WTC11 (cell line): Measurements from ENCODE around the gene RCAN2. TPM values are rescaled to one million over a fixed set of nuclear protein-coding genes. Genes with fewer than 3 reads are reported as not detected.

ENCODE experiments used
- ATAC-seq: fragments of 200-7000 bp; cut with Tn5 transposase; 2 replicates; pipeline ENCODE4 v1.10.0; 2021; ENCODE audit warnings: mild to moderate bottlenecking, moderate library complexity
- CTCF ChIA-PET: fragments of 300-600 bp; sonication (Branson Sonifier 250); formaldehyde crosslinking; loops from one replicate; lab custom pipeline; 2021; ENCODE audit warnings: antibody characterized with exemption; lab: Charles Lee
- POLR2A ChIA-PET: fragments of 350-600 bp; sonication (Branson Sonifier 250); formaldehyde crosslinking; loops from one replicate; lab custom pipeline; 2021; ENCODE audit warnings: antibody characterized with exemption; lab: Charles Lee
- DNase-seq: peaks from one replicate; pipeline ENCODE4 v3.0.0; 2021; ENCODE audit warnings: low spot score
- H3K27ac Mint-ChIP-seq: 2 replicates; pipeline ENCODE4 v1.8.0; 2021; ENCODE audit warnings: mixed read lengths
- H3K27me3 Mint-ChIP-seq: 2 replicates; pipeline ENCODE4 v1.8.0; 2021; ENCODE audit warnings: low read depth, mild to moderate bottlenecking, moderate library complexity, mixed read lengths
- H3K36me3 Mint-ChIP-seq: 2 replicates; pipeline ENCODE4 v1.8.0; 2021; ENCODE audit warnings: mixed read lengths
- H3K4me1 Mint-ChIP-seq: 2 replicates; pipeline ENCODE4 v1.8.0; 2022; ENCODE audit warnings: mixed read lengths
- H3K4me3 Mint-ChIP-seq: 2 replicates; pipeline ENCODE4 v1.8.0; 2021; ENCODE audit warnings: mild to moderate bottlenecking, moderate library complexity, mixed read lengths
- H3K9me3 Mint-ChIP-seq: 2 replicates; pipeline ENCODE4 v1.8.0; 2021; ENCODE audit warnings: mixed read lengths
- E2F1 ChIP-seq: sonication (generic); formaldehyde crosslinking; IDR thresholded peaks from 2 replicates; pipeline ENCODE4 v1.8.0; 2022; ENCODE audit warnings: mild to moderate bottlenecking, missing genetic modification reagents
- ELF4 ChIP-seq: sonication (generic); formaldehyde crosslinking; IDR thresholded peaks from 2 replicates; pipeline ENCODE4 v1.8.1; 2022; ENCODE audit warnings: low read depth, mild to moderate bottlenecking, moderate library complexity, missing genetic modification reagents
- ETV6 ChIP-seq: sonication (generic); formaldehyde crosslinking; IDR thresholded peaks from 2 replicates; pipeline ENCODE4 v1.8.1; 2022; ENCODE audit warnings: mild to moderate bottlenecking, missing genetic modification reagents
- FOXP1 ChIP-seq: sonication (generic); formaldehyde crosslinking; IDR thresholded peaks from 2 replicates; pipeline ENCODE4 v1.8.0; 2022; ENCODE audit warnings: missing genetic modification reagents, mild to moderate bottlenecking, moderate library complexity, borderline replicate concordance
- GTF2I ChIP-seq: fragments of 250-450 bp; sonication (Bioruptor Pico); conservative IDR thresholded peaks from 2 replicates; pipeline ENCODE4 v1.4.0; 2021; ENCODE audit warnings: mild to moderate bottlenecking
- HMGA2 ChIP-seq: fragments of 250-450 bp; sonication (Bioruptor Pico); IDR thresholded peaks from 2 replicates; pipeline ENCODE4 v1.4.0; 2021; ENCODE audit warnings: mild to moderate bottlenecking, moderate library complexity
- HMGXB4 ChIP-seq: sonication (generic); formaldehyde crosslinking; IDR thresholded peaks from 2 replicates; pipeline ENCODE4 v1.8.1; 2023; ENCODE audit warnings: mild to moderate bottlenecking, moderate library complexity, missing genetic modification reagents
- SOX15 ChIP-seq: fragments of 250-450 bp; sonication (Bioruptor Pico); IDR thresholded peaks from 2 replicates; pipeline ENCODE4 v1.9.0; 2021; ENCODE audit warnings: mild to moderate bottlenecking
- STAT6 ChIP-seq: sonication (generic); formaldehyde crosslinking; conservative IDR thresholded peaks from 2 replicates; pipeline ENCODE4 v1.8.1; 2023; ENCODE audit warnings: mild to moderate bottlenecking, low read depth, missing genetic modification reagents, moderate library complexity
- TP53 ChIP-seq: sonication (generic); formaldehyde crosslinking; IDR thresholded peaks from 2 replicates; pipeline ENCODE4 v1.8.1; 2023; ENCODE audit warnings: mild to moderate bottlenecking, missing genetic modification reagents
- ZNF232 ChIP-seq: sonication (generic); formaldehyde crosslinking; IDR thresholded peaks from 2 replicates; pipeline ENCODE4 v1.8.0; 2022; ENCODE audit warnings: mild to moderate bottlenecking, missing genetic modification reagents
- ZNF317 ChIP-seq: sonication (generic); formaldehyde crosslinking; IDR thresholded peaks from 2 replicates; pipeline ENCODE4 v1.8.1; 2023; ENCODE audit warnings: low read depth, mild to moderate bottlenecking, moderate library complexity, missing genetic modification reagents, borderline replicate concordance
- ZNF416 ChIP-seq: fragments of 250-450 bp; sonication (Bioruptor Pico); IDR thresholded peaks from 2 replicates; pipeline ENCODE4 v1.9.0; 2021; ENCODE audit warnings: mild to moderate bottlenecking, inconsistent platforms
- total RNA-seq: library from RNA; stranded (reverse); gene quantifications from 3 replicates; pipeline ENCODE4 v1.2.3, GENCODE V29; 2021
- TF ChIP-seq, protein P1 (sequence below): sonication (generic); formaldehyde crosslinking; IDR thresholded peaks from 2 replicates; pipeline ENCODE4 v1.8.1; 2022; ENCODE audit warnings: mild to moderate bottlenecking, moderate library complexity, missing genetic modification reagents
- TF ChIP-seq, protein P2 (sequence below): sonication (generic); formaldehyde crosslinking; IDR thresholded peaks from 2 replicates; pipeline ENCODE4 v1.8.1; 2023; ENCODE audit warnings: mild to moderate bottlenecking, missing genetic modification reagents
- TF ChIP-seq, protein P3 (sequence below): sonication (generic); formaldehyde crosslinking; IDR thresholded peaks from 2 replicates; pipeline ENCODE4 v1.8.0; 2023; ENCODE audit warnings: missing genetic modification reagents
- TF ChIP-seq, protein P4 (sequence below): sonication (generic); formaldehyde crosslinking; IDR thresholded peaks from 2 replicates; pipeline ENCODE4 v1.8.1; 2023; ENCODE audit warnings: mild to moderate bottlenecking, missing genetic modification reagents, moderate library complexity
- TF ChIP-seq, protein P5 (sequence below): fragments of 250-450 bp; sonication (Bioruptor Pico); conservative IDR thresholded peaks from 2 replicates; pipeline ENCODE4 v1.9.0; 2021; ENCODE audit warnings: mild to moderate bottlenecking

The RCAN2 gene
- total RNA-seq, 1 experiment from 2014 or later = 3.9 TPM

DNA sequence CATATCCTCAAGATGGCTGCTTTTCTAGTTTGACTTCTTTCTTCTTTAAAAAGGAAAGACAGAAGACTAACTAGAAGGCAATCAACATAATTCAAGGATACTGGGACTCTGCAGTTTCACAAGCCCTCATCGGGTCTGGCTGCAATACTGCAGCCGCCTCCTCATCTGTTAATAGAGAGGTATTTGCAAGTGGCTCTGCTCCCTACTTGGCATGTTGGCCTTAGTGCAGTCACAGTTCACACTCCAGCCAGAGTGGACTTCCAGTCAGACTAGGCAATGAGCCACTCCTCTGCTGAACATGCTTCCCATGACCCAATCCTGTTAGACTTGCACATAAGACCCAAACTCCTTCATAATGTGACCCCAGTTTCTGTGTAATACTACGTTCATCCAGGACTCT lies 178.6 kb downstream of the RCAN2 start:
- no peaks in the 10 kb centered on the region for H3K27me3 Mint-ChIP-seq
- H3K9me3 Mint-ChIP-seq = peaks cover 5% of the 10 kb centered on the region; the same call in 1 of the 2 replicates
- H3K4me1 Mint-ChIP-seq = peaks cover 8% of the 10 kb centered on the region
- TF ChIP-seq ZNF317 (CRISPR knock-in tag) = no peak
- TF ChIP-seq, protein P1, sequence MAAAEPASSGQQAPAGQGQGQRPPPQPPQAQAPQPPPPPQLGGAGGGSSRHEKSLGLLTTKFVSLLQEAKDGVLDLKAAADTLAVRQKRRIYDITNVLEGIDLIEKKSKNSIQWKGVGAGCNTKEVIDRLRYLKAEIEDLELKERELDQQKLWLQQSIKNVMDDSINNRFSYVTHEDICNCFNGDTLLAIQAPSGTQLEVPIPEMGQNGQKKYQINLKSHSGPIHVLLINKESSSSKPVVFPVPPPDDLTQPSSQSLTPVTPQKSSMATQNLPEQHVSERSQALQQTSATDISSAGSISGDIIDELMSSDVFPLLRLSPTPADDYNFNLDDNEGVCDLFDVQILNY (CRISPR knock-in tag) = no peak
- no peak for TF ChIP-seq FOXP1 (CRISPR knock-in tag)
- TF ChIP-seq HMGA2 = no peak
- TF ChIP-seq GTF2I (CRISPR knock-in tag) = no peak
- TF ChIP-seq, protein P2, sequence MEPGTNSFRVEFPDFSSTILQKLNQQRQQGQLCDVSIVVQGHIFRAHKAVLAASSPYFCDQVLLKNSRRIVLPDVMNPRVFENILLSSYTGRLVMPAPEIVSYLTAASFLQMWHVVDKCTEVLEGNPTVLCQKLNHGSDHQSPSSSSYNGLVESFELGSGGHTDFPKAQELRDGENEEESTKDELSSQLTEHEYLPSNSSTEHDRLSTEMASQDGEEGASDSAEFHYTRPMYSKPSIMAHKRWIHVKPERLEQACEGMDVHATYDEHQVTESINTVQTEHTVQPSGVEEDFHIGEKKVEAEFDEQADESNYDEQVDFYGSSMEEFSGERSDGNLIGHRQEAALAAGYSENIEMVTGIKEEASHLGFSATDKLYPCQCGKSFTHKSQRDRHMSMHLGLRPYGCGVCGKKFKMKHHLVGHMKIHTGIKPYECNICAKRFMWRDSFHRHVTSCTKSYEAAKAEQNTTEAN (CRISPR knock-in tag) = no peak
- TF ChIP-seq HMGXB4 (CRISPR knock-in tag) = no peak
- no peak for TF ChIP-seq ELF4 (CRISPR knock-in tag)
- TF ChIP-seq STAT6 = no peak
- TF ChIP-seq, protein P3, sequence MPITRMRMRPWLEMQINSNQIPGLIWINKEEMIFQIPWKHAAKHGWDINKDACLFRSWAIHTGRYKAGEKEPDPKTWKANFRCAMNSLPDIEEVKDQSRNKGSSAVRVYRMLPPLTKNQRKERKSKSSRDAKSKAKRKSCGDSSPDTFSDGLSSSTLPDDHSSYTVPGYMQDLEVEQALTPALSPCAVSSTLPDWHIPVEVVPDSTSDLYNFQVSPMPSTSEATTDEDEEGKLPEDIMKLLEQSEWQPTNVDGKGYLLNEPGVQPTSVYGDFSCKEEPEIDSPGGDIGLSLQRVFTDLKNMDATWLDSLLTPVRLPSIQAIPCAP (CRISPR knock-in tag) = no peak
- TF ChIP-seq ZNF416 (CRISPR knock-in tag) = no peak
- TF ChIP-seq, protein P4, sequence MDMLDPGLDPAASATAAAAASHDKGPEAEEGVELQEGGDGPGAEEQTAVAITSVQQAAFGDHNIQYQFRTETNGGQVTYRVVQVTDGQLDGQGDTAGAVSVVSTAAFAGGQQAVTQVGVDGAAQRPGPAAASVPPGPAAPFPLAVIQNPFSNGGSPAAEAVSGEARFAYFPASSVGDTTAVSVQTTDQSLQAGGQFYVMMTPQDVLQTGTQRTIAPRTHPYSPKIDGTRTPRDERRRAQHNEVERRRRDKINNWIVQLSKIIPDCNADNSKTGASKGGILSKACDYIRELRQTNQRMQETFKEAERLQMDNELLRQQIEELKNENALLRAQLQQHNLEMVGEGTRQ (CRISPR knock-in tag) = no peak
- no peak for TF ChIP-seq ETV6 (CRISPR knock-in tag)
- no peak for TF ChIP-seq TP53 (CRISPR knock-in tag)
- TF ChIP-seq, protein P5, sequence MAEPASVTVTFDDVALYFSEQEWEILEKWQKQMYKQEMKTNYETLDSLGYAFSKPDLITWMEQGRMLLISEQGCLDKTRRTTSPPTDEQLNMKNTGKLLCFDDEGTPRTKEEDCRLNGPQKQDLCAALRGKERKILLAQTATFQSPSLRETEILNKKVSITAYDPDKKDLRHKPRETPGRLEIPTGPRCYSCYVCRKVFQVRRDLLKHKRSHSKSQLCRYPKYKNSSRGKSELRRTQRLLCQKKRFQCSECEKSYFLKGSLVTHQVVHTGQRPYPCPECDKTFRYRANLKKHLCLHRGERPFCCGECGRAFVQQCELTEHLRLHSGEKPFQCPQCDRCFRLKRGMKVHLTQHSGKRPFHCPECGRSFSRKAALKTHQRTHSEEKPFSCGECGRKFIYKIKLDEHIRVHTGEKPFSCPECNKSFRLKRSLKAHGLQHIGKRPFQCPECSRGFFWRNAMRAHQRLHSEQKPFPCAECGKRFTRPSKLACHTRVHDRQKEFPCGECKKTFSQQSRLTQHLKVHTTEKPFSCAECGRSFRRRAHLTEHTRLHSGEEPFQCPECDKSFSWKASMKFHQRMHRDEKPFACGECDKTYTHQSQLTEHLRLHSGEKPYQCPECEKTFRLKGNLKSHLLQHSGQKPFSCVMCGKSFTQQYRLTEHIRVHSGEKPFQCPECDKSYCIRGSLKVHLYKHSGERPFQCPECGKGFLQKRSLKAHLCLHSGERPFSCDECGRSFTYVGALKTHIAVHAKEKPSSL (CRISPR knock-in tag) = no peak
- no peak for TF ChIP-seq SOX15
- TF ChIP-seq E2F1 (CRISPR knock-in tag) = no peak
- no peak for TF ChIP-seq ZNF232
- H3K27ac Mint-ChIP-seq = no peak overlapping the region
- ChIA-PET POLR2A (no interaction called here), CTCF (no interaction called here)
- ATAC-seq (no peak), DNase-seq (no peak)
- H3K4me3 Mint-ChIP-seq = no peak overlapping the region
- H3K36me3 Mint-ChIP-seq = no peaks in the 10 kb centered on the region
